ENCODE results near the gene RANBP9.

DNA sequence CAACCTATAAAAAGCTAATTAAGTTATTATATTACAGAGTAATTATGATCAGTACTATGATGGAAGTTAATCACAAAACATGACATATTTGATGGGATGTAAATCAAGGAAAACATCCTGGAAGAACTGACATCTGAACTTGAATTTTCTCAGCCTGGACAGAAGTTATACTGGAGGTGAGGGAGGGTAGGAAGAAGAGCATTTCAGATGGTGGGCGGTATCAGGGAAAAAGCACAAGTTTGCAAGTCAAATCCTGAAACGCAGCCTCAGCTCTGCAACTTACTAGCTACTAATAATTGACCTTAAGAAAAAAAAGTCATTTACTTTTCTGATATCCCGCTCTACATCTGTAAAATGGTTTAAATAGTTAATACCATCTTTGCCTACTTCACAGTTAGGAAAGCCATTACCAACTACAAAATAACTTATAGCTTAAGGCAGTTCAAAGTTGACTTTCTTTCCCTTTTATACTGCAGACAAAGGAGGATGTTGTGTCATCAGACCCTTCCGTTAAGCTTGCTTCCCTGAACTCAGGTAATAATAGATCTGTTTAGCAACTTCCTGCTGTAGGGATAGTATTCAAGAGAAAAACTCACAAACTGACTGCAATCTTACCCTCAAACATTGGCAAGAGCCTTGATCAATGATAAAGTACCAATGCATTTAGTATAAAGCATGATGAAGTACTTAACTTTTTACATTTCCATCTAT lies 75.5 kb downstream of the RANBP9 start:
- TF ChIP-seq, protein P1, sequence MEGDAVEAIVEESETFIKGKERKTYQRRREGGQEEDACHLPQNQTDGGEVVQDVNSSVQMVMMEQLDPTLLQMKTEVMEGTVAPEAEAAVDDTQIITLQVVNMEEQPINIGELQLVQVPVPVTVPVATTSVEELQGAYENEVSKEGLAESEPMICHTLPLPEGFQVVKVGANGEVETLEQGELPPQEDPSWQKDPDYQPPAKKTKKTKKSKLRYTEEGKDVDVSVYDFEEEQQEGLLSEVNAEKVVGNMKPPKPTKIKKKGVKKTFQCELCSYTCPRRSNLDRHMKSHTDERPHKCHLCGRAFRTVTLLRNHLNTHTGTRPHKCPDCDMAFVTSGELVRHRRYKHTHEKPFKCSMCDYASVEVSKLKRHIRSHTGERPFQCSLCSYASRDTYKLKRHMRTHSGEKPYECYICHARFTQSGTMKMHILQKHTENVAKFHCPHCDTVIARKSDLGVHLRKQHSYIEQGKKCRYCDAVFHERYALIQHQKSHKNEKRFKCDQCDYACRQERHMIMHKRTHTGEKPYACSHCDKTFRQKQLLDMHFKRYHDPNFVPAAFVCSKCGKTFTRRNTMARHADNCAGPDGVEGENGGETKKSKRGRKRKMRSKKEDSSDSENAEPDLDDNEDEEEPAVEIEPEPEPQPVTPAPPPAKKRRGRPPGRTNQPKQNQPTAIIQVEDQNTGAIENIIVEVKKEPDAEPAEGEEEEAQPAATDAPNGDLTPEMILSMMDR (IDR thresholded peaks at IDR 0.05) = no peak
- TF ChIP-seq POLR2A (IDR thresholded peaks at IDR 0.05) (no peak), POLR2AphosphoS5 (IDR thresholded peaks at IDR 0.05) (no peak)
